ENCODE data around the gene HOXC9.

Gene HOXC9

DNA sequence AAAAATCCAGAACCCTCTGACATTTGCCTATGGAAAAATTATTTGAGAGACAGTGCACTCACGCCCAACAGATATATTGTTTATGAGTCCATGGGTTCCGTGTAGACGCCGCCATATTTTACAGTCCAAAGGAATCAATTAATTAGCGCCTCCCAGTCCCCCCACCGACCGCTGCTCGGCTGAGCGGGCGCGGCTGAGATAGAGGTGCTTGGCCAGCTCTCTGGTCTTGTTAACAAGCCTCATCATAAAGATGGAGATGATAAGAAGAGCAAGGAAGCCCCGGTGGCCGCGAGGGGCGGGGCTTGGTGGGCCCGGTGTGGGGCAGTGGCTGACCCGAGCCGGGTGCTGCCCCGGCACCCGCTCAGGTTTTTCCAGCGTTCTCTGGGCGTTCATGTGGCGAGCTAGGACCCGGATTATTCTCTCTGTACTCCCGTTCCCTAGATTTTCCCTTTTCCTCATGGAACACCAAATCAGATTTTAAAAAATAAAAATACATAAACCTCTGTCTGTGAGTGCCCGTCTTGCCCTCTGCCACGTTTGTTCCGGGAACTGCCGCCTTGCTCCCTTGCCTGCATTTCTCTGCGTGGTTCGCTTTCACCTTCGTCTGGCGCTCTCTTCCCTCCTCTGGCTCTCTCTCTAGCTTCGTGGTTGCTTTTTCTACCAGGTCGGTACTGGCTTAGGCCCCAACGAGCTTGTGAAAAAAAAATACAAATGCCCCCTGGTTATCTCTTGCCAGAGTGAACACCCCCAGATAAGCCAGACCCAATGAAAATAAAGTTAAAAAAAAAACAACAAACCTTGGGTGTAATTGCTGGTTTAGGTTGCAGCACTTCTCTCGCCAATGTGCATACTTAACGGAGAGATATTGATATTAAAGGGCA lies 36.3 kb upstream of the HOXC9 start:
- DNase-seq: no peak

DNA sequence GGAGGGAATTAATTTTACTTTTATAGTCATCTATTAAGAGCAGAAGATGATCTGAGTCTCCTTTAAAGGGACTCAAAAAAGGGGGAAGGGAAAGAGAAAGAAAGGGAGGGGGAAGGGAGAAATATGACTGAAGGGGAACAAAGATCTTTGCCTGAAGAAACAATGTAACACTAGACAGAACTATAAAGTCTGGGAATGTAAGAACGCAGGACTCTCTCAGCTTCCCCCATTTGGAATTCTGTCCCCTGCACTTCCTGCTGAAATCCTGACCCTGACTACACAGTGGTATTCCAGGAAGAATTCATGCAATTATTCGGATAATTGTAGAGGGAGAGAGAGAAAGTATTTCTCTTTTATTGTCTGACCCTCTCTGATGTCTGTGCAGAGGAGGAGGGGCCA lies 35.6 kb upstream of the HOXC9 start:
- no peak for DNase-seq

GRCh38 chr12:53965281-53966084 lies 34.5 kb upstream of the HOXC9 start:
- no peak for DNase-seq

- DNase-seq: no peak
Observed at GRCh38 chr12:53966085-53966384, 33.9 kb upstream of the HOXC9 start.

DNA sequence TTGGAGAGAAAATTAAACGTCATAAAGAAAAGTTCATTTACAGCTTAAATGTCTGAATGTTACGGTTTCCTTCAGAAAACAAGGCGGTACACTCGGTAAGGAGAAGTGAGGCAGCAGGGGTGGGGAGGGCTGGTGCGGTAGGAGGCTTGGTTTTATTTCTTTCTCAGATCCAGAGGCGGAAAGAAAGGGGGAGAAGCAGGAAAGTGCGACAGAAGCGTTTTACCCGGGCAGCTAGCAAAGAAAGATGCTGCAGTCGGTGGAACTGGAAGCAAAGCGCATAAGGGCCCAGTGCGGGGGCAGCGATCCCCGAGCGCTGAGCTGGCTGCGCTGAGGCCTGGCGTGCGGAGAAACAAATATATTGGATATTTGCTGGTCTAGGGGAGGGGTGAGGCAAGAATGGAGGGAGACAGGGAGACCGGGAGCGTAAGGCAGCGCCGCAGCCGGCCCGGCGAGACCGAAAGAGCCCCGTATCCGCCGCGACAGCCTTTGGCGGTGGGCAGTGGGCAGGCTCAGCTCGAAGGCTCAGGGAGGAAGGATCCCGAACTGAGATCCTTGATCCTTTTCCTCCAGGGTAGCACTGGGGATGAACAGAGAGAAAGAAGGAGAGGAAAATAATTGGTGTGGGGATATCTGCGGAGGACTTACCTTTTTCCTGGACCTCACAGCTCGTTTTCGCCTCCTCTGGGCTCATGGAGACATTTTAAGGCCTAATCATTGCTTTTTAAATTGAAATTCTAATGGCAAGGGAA lies 33.4 kb upstream of the HOXC9 start:
- no peak for DNase-seq

DNA sequence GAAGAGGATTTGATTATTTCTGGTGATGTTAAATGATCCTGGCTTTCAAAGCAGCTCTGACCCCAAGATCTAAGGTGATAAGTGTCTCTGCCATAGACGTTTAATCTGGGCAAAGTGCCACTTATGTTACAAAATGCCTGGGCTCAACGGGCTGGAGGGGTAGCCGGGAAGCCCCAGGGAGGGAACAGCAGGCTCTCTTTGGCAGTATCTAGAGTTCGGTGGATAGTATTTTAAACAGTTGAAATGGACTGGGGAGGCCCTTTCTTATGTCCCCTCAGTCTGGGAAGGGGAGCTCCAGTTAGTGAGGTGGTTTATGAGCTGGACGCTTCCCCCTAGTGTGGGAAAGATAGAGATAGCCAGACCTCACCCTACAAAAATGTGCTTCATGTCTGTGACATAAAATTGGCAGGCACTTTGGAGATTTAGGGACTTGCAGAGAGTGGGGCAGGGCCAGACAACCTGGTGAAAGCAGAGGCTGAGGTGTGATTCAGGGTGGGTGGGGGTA lies 32.5 kb upstream of the HOXC9 start:
- DNase-seq: no peak

- DNase-seq: no peak
Observed at GRCh38 chr12:53968214-53969127, 31.5 kb upstream of the HOXC9 start.

DNA sequence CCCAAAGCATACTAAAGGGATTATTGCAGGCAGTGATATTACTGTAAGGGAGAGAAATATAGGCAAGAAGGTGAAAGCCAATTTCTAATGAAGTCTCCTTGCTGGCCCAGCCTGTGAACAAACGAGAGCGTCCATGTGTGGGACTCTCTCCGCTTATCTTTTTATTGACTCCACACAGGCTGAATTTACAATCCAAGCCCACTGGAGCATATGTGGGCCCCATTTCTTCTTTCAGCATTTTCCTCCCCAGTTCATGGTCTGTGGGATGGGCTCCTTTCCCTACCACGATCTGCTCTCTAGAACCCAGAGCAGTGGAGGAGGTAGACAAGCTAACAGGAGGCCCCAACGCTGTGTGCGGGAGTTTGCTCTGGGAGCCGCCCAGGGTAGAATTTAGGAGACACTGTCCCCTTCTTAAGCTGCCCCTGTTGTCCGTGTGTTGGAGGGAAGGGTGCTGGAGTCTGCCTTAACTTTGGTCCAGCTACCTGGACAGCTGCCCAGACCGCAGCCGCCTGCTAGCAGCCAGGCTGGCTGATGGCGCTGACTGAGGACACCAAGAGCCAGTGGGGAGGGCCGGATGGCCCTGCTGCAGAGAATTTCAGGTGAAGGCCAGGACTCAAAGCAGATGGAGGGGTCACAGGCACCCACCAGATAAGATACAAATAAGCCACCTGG lies 30.2 kb upstream of the HOXC9 start:
- DNase-seq: no peak

DNA sequence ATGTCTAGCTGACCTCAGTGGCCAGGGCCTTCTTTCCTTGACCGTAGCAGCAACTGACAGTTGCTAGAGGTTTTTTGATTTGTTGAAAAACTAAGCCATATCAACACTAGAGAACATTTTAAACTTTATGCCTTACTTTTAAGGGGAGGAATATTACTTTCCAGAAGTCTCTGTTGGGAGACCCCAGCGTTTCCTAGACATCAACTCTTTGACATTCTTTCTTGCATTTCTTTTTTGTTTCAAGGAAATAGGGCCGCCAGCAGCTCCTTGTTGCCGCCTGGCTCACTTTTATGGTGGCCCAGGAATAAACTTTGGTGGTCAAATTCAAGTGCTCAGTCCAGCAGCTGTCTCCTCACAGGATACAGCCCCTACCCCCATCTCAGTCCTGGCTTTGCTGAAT lies 29.5 kb upstream of the HOXC9 start:
- DNase-seq: no peak

DNA sequence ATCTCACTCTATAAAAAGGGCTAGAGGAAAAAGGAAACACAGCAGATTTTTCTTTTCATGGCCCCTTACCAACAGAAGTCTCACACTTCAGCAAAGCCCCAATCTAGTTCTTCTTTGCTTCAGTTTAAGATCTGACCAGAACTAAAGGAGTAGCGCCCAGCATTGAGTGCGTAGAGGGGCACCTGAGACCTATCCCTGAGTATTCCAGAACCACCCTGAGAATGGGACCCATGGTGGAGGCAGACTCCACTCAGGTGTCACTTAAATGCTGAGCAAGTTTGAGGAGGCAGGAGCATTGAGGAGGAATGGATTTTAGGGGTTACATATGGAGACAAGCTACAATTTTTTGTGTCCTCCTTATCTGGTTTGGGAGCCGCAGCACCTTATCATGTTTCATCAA lies 28.8 kb upstream of the HOXC9 start:
- DNase-seq: no peak

- no peak for DNase-seq
Observed at GRCh38 chr12:53971686-53972085, 28.3 kb upstream of the HOXC9 start.

DNA sequence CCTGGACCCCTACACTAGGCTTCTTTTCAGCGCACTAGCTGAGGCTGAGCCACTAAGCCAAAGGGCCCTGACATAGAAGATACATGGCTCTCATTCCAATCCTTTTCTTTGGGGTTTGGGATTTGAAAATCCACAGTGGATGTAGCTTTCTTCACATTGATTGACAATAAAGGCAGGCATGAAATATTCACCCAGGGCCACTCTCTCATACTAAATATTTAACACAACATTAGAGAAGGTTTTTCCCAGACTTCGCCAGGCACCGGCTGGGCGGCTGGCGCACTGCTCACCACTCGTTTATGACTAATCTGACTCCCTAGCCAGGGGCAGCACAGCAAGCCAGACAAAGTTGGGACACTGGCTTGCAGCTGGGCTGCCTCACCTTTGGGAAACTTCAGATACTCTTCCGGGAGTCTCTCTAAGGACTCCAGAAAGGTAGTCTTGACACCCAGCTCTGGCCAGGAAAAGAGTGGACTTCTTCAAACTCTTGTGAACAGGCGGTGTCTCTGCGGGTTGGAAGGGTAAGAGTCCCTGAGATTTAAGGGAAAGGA lies 27.7 kb upstream of the HOXC9 start:
- no peak for DNase-seq

GRCh38 chr12:53972722-53973235 lies 27.2 kb upstream of the HOXC9 start, which contains the start of gene HOXC11:
HOXC11 (plus strand) TSS chr12:53973126; CDS start chr12:53973242, 116 bp downstream.
- DNase-seq: no peak

DNA sequence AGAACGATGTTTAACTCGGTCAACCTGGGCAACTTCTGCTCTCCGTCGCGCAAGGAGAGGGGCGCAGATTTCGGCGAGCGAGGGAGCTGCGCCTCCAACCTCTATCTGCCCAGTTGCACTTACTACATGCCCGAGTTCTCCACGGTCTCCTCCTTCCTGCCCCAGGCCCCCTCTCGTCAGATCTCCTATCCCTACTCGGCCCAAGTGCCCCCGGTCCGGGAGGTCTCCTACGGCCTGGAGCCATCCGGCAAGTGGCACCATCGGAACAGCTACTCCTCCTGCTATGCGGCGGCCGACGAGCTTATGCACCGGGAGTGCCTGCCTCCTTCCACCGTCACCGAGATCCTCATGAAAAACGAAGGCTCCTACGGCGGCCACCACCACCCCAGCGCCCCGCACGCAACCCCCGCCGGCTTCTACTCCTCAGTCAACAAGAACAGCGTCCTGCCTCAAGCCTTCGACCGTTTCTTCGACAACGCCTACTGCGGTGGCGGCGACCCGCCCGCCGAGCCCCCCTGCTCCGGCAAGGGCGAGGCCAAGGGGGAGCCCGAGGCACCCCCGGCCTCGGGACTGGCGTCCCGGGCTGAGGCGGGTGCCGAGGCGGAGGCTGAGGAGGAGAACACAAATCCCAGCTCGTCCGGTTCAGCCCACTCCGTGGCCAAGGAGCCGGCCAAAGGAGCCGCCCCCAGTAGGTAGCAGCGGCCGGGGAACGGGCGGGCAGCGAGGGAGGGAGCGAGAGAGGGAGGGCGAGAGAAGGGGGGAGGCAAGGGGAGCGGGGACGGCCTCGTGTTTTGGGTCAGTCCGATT lies 26.5 kb upstream of the HOXC9 start:
- DNase-seq: no peak

DNA sequence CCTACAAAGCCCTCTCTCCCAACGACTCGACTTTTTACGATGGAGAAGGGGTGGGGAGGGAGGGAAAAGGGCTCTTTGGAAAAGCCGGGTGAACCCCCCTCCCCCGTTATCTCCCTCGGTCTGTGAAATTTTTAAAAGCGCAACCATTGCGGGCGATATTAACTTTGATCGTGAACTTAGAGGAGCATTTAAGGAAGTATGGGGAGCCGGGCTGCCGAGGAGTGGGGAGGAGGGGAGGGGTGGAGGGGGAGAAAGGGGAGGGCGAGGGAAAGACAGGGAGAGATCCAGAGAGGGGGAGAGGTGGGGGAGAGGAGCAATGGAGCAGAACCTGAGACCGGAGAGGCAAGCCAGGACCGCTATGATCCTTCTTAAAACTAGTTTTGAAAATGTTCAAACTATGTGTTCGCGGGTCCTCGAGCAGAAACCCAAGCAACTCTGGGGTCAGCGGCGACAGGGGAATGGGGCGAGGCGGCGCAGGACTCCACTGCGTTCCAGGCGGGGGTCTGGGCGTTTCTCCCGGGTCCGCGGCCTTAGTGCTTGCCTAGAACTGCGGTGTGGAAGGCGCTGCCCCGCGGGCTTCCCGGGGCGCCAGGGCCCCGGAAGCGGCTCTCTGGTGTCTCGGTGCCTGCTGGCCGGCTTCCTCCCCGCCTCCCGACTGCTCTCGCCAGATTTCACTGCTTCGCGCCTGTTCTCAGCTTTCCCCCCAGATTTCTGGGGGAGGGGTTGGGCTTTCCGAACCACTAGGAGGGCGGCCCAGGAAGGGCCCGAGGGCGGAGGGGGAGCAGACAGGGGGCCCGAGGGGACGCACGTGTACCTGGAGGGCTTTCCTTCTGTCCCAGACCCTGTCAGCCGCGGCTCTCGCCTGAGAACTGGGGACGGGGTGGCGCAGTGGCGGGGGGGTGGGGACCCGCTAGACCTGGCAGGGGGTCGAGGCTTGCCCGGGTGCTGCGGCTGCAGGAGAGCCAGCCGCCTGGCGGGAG lies 25.6 kb upstream of the HOXC9 start, which contains the start of gene HOTAIR:
Gene HOTAIR (minus strand): TSS at position 871 of the 980 bp plus-strand sequence.
- DNase-seq: no peak

DNA sequence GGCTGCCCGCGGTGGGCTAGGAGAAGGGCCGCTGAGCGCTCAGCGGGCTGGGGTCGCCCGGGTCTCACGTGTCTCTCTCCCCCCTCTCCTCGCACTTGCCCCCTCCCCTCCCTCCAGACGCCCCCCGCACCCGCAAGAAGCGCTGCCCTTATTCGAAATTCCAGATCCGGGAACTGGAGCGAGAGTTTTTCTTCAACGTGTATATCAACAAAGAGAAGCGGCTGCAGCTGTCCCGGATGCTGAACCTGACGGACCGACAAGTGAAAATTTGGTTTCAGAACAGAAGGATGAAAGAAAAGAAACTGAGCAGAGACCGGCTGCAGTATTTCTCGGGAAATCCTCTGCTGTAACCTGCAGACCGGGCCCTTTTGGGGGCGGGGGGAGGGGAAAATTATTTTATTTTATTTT lies 24.9 kb upstream of the HOXC9 start:
- DNase-seq: no peak

DNA sequence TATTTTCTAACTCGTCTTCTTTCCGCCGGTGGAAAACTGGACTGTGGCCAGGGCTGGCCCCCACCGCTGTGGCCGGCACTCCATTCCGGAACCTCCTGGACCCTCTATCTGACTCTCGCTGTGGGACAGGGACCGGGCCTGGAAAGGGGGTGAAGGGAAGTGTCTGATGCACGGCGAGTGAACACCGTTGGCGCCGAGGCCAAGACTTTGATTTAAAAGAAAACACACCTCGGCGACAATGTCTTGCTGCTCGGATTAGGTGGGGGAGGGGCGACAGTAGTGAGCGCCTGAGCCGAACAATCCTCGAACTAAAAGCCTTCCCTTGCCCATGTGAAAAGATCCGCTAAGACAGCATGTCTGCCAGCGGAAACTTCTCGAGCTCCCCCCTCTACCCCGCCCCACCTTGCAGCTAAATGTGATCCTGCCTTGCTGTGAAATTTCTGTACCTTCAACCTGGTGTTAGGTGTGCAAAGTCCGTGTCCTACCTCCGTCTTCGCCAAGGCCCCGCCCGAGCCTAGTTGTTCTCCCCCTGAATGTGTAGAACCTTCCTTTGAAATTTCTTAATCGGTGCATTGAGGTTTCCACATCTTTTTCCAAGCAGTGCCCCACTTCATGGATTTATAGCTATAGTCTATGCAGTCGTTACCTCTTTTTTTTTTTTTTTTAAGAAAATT lies 24.3 kb upstream of the HOXC9 start:
- no peak for DNase-seq

GRCh38 chr12:53976172-53976822 lies 23.7 kb upstream of the HOXC9 start:
- no peak for DNase-seq

All from stimulated activated CD4-positive, alpha-beta T cell treated with anti-CD3 and anti-CD28 coated beads, Interleukin-12 subunit alpha, Interleukin-12 subunit beta, amount 100 ng/mL, for 4 hours (primary cell).